Gastroesophageal sphincter (tissue), 3 donors: ENCODE results near the gene SPSB2.

Experiments used
- EP300 ChIP-seq: sonication (generic); formaldehyde crosslinking; IDR thresholded peaks from one replicate; pipeline ENCODE4 v1.6.1; 2017; ENCODE audit warnings: antibody characterized with exemption, mild to moderate bottlenecking
- POLR2AphosphoS5 ChIP-seq: sonication (generic); formaldehyde crosslinking; IDR thresholded peaks from one replicate; pipeline ENCODE4 v1.6.1; 2017; ENCODE audit warnings: antibody characterized with exemption
- TF ChIP-seq, protein P1 (sequence below), 4 experiments: fragments of 200-600 bp in 2 of 4; fragments of 450-650 bp in 2 of 4; sonication (generic) in 1 of 4; IDR thresholded peaks; one replicate each; pipeline ENCODE4 v1.5.1; 2017 to 2019; ENCODE audit warnings: antibody characterized with exemption in 4 of 4, mild to moderate bottlenecking in 2 of 4, moderate library complexity in 2 of 4

DNA sequence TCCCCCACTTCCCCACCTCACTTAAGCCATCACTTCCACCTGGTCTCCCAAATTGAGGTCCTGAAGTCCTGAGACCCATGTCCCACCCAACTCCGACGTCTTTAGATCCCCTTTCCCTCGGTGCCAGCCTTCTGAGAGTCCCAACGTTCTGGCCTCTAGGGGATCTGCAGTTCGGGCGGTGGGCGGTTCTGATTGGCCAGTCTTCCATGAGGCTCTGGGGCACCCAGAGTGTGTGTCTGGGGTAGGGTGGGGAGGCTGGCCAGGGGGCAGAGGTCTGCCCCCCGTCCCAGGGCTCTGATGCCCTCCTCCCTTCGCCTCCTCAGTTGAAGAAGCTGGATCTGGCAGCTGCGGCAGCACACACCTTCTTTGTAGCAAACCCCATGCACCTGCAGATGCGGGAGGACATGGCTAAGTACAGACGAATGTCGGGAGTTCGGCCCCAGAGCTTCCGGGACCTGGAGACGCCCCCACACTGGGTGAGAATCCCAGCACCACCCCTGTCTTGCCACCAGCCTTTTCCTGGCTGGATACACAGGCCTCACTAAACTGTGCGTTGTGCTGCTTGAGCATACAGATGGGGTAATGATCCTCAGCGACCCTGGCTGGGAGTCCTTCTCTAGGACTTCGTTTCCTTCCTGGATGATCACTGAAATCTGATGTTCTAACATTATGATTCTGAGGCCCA, 43.4 kb downstream of the SPSB2 start:
- TF ChIP-seq POLR2AphosphoS5 (no peak), EP300 (no peak)
- TF ChIP-seq, protein P1, sequence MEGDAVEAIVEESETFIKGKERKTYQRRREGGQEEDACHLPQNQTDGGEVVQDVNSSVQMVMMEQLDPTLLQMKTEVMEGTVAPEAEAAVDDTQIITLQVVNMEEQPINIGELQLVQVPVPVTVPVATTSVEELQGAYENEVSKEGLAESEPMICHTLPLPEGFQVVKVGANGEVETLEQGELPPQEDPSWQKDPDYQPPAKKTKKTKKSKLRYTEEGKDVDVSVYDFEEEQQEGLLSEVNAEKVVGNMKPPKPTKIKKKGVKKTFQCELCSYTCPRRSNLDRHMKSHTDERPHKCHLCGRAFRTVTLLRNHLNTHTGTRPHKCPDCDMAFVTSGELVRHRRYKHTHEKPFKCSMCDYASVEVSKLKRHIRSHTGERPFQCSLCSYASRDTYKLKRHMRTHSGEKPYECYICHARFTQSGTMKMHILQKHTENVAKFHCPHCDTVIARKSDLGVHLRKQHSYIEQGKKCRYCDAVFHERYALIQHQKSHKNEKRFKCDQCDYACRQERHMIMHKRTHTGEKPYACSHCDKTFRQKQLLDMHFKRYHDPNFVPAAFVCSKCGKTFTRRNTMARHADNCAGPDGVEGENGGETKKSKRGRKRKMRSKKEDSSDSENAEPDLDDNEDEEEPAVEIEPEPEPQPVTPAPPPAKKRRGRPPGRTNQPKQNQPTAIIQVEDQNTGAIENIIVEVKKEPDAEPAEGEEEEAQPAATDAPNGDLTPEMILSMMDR (IDR thresholded peaks at IDR 0.05): peak in 2 of 4 experiments; percentile 8 to 35
